Nephron progenitor cell (in vitro differentiated cells): ENCODE results near the gene EIF4H.
"Not testable (repeated sequence)": the region's sequence is repeated elsewhere in the genome, so short reads cannot be mapped to it uniquely, and the experiment has no call there.

Experiments
- DNase-seq: peaks from one replicate; pipeline ENCODE4 v3.0.0; 2021
- H3K27ac Mint-ChIP-seq: 2 replicates; pipeline ENCODE4 v1.8.0; 2021; ENCODE audit warnings: mild to moderate bottlenecking, moderate library complexity, mixed read lengths
- H3K27me3 Mint-ChIP-seq: 2 replicates; pipeline ENCODE4 v1.8.0; 2021; ENCODE audit warnings: mild to moderate bottlenecking, low read depth, mixed read lengths; ENCODE audit not compliant: poor library complexity
- H3K36me3 Mint-ChIP-seq: 2 replicates; pipeline ENCODE4 v1.8.0; 2021; ENCODE audit warnings: low read depth, mixed read lengths
- H3K4me1 Mint-ChIP-seq: 2 replicates; pipeline ENCODE4 v1.8.0; 2021; ENCODE audit warnings: mixed read lengths
- H3K4me3 Mint-ChIP-seq: 2 replicates; pipeline ENCODE4 v1.8.0; 2021; ENCODE audit warnings: mild to moderate bottlenecking, moderate library complexity, mixed read lengths
- H3K9me3 Mint-ChIP-seq: 2 replicates; pipeline ENCODE4 v1.8.0; 2021; ENCODE audit warnings: mild to moderate bottlenecking, moderate library complexity, mixed read lengths
- CTCF ChIP-seq: fragments of 200-600 bp; sonication (generic); IDR thresholded peaks from 2 replicates; pipeline ENCODE4 v1.5.0; 2021; ENCODE audit warnings: antibody characterized with exemption

EIF4H gene

DNA sequence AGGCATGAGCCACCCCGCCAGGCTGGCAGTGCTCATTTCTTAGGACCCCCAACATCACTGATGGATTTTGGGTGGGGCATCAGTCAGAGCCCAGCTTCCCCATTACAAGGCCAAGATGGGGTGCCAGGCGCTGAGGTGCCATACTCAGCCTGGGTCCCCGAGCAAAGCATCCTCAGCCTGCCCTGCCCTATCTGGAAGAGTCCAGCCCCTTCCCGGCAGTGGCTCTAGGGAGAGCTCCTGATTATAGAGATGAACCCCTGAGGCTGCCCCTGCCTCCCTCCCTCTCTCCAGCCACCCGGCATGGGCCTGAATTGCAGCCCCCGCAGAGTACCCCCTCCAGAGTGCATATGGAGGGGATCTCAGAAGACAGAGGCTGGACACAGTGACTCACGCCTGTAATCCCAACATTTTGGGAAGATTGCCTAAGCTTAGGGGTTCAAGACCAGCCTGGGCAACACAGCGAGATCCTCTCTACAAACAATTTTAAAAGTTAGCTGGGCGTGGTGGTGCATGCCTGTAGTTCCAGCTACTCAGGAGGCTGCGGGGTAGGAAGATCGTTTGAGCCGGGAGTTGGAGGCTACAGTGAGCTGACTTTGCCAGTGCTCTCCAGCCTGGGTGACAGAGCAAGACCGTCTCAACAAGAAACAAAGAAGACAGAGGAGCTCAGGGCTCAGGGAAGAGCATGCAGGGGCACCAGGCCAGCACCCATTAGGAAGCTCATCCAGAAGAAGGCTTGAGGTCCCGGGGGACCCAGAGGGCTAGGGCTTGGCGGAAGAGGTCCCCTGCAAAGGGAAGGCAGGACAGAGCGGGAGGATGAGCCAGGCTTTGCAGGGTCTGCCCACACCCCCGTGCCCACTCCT lies 48.9 kb downstream of the EIF4H start:
- Mint-ChIP-seq H3K36me3 (peaks cover 21% of the 10 kb centered on the region), H3K4me1 (peaks cover 2% of the 10 kb centered on the region), H3K27me3 (no peaks in the 10 kb centered on the region), H3K9me3 (no peaks in the 10 kb centered on the region), H3K4me3 (no peak overlapping the region), H3K27ac (peak overlapping the region; percentile 90)
- DNase-seq: no peak
- TF ChIP-seq CTCF: no peak

- no peak for DNase-seq
- no peak for TF ChIP-seq CTCF
- Mint-ChIP-seq H3K27me3 (no peaks in the 10 kb centered on the region), H3K4me3 (no peak overlapping the region), H3K4me1 (no peaks in the 10 kb centered on the region), H3K27ac (no peak overlapping the region), H3K9me3 (no peaks in the 10 kb centered on the region), H3K36me3 (peaks cover 24% of the 10 kb centered on the region)
These were observed 49.8 kb downstream of the EIF4H start for GRCh38 chr7:74223711-74224510.

GRCh38 chr7:74224511-74224832 lies 50.3 kb downstream of the EIF4H start:
- Mint-ChIP-seq H3K4me3 (no peak overlapping the region), H3K9me3 (no peaks in the 10 kb centered on the region), H3K27me3 (no peaks in the 10 kb centered on the region), H3K4me1 (no peaks in the 10 kb centered on the region), H3K36me3 (peaks cover 30% of the 10 kb centered on the region), H3K27ac (no peak overlapping the region)
- DNase-seq: no peak
- no peak for TF ChIP-seq CTCF

- not testable (repeated sequence) for H3K27me3 Mint-ChIP-seq, DNase-seq, H3K4me1 Mint-ChIP-seq, H3K27ac Mint-ChIP-seq, H3K4me3 Mint-ChIP-seq, H3K9me3 Mint-ChIP-seq
- peaks cover 32% of the 10 kb centered on the region for H3K36me3 Mint-ChIP-seq
These were observed 50.8 kb downstream of the EIF4H start for GRCh38 chr7:74224907-74225306.

GRCh38 chr7:74225400-74225799 lies 51.2 kb downstream of the EIF4H start:
- no peaks in the 10 kb centered on the region for H3K4me1 Mint-ChIP-seq
- H3K27me3 Mint-ChIP-seq: no peaks in the 10 kb centered on the region
- DNase-seq: no peak
- no peak for TF ChIP-seq CTCF
- peaks cover 32% of the 10 kb centered on the region for H3K36me3 Mint-ChIP-seq
- H3K27ac Mint-ChIP-seq: peak overlapping the region; percentile 39
- no peak overlapping the region for H3K4me3 Mint-ChIP-seq
- H3K9me3 Mint-ChIP-seq: no peaks in the 10 kb centered on the region

DNA sequence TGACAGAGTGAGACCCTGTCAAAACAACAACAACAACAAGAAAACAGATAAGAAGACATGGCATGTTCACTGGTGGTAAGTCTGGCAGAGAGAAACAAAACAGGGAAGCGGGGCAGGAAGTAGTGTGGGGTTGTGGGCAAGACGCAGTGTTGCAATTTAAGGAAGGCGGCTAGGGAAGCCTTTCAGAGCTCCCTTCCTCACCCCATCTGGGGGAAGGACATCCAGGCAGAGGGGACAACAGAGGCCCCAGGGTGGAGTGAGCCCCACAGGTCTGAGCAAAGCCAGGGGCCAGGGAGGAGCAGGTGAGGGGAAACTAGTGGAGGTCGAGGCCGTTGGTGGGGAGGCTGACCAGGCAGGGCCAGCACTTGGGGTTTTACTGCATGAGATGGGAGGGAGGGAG lies 52.5 kb downstream of the EIF4H start:
- TF ChIP-seq CTCF: no peak
- no peak for DNase-seq
- H3K27ac Mint-ChIP-seq: no peak overlapping the region
- H3K9me3 Mint-ChIP-seq: no peaks in the 10 kb centered on the region
- no peaks in the 10 kb centered on the region for H3K4me1 Mint-ChIP-seq
- no peak overlapping the region for H3K4me3 Mint-ChIP-seq
- H3K36me3 Mint-ChIP-seq: peaks cover 43% of the 10 kb centered on the region
- no peaks in the 10 kb centered on the region for H3K27me3 Mint-ChIP-seq
